Mesodermal cell (in vitro differentiated cells): ENCODE data around the gene FAM83D.
"Not testable (repeated sequence)": the region's sequence is repeated elsewhere in the genome, so short reads cannot be mapped to it uniquely, and the experiment has no call there.

Experiments used
- H3K27ac ChIP-seq: 2 replicates; pipeline ENCODE4 v1.7.0; 2013; ENCODE audit warnings: mild to moderate bottlenecking, low read depth, low read length, moderate library complexity; ENCODE audit not compliant: severe bottlenecking
- H3K36me3 ChIP-seq: 2 replicates; pipeline ENCODE4 v1.7.1; 2013; ENCODE audit warnings: mild to moderate bottlenecking, low read length, moderate library complexity; ENCODE audit not compliant: control insufficient read depth, insufficient read depth
- H3K4me1 ChIP-seq: one replicate; pipeline ENCODE4 v1.7.1; 2013; ENCODE audit warnings: mild to moderate bottlenecking, low read length; ENCODE audit not compliant: insufficient read depth, control insufficient read depth, poor library complexity, severe bottlenecking
- H3K4me3 ChIP-seq: 2 replicates; pipeline ENCODE4 v1.7.0; 2013; ENCODE audit warnings: low read length, control low read depth, mild to moderate bottlenecking; ENCODE audit not compliant: insufficient read depth, poor library complexity, severe bottlenecking; ENCODE audit errors: extremely low read depth
- H3K9me3 ChIP-seq: 2 replicates; pipeline ENCODE4 v1.7.1; 2013; ENCODE audit warnings: mild to moderate bottlenecking, low read length, moderate library complexity; ENCODE audit not compliant: control insufficient read depth
- WGBS, 2 experiments: methylation state at CpG; one replicate each; pipeline ENCODE4 v1.1.5; 2013; ENCODE audit warnings: missing lambda C conversion rate in 2 of 2; ENCODE audit not compliant: insufficient coverage in 2 of 2; 5-methylcytosine and 5-hydroxymethylcytosine counted together

FAM83D gene

GRCh38 chr20:38986663-38987062 lies 60.4 kb downstream of the FAM83D start:
- Histone ChIP-seq H3K4me3 (no peak overlapping the region), H3K4me1 (peaks cover 24% of the 10 kb centered on the region), H3K9me3 (no peaks in the 10 kb centered on the region), H3K36me3 (peaks cover 50% of the 10 kb centered on the region), H3K27ac (no peak overlapping the region)
- WGBS, 2 experiments: 89 to 92% methylated on average over 2 of the region's 2 CpGs

GRCh38 chr20:38987777-38988176 lies 61.6 kb downstream of the FAM83D start:
- Histone ChIP-seq H3K4me1 (peaks cover 16% of the 10 kb centered on the region), H3K36me3 (peaks cover 51% of the 10 kb centered on the region), H3K4me3 (no peak overlapping the region), H3K9me3 (no peaks in the 10 kb centered on the region), H3K27ac (no peak overlapping the region)
- 77 to 79% methylated on average over 3 to 4 of the region's 4 CpGs for WGBS, 2 experiments

GRCh38 chr20:38990728-38991127 lies 64.5 kb downstream of the FAM83D start:
- WGBS, 2 experiments: no CpG with 5 or more reads among the region's 1 CpG
- H3K36me3 ChIP-seq: peaks cover 61% of the 10 kb centered on the region
- peaks cover under 1% of the 10 kb centered on the region for H3K4me1 ChIP-seq
- H3K9me3 ChIP-seq: no peaks in the 10 kb centered on the region
- H3K27ac ChIP-seq: no peak overlapping the region
- H3K4me3 ChIP-seq: no peak overlapping the region

GRCh38 chr20:38991814-38992704 lies 65.8 kb downstream of the FAM83D start:
- H3K36me3 ChIP-seq: peaks cover 64% of the 10 kb centered on the region
- H3K4me1 ChIP-seq: no peaks in the 10 kb centered on the region
- WGBS, 2 experiments: 68% methylated on average over 3 of the region's 5 CpGs; no CpG with 5 or more reads in 1 of the 2 experiments
- H3K4me3 ChIP-seq: no peak overlapping the region
- H3K27ac ChIP-seq: no peak overlapping the region
- H3K9me3 ChIP-seq: no peaks in the 10 kb centered on the region

GRCh38 chr20:38995536-38996044 lies 69.4 kb downstream of the FAM83D start:
- Histone ChIP-seq H3K27ac (no peak overlapping the region), H3K4me1 (peaks cover 6% of the 10 kb centered on the region), H3K4me3 (no peak overlapping the region), H3K9me3 (no peaks in the 10 kb centered on the region), H3K36me3 (peaks cover 43% of the 10 kb centered on the region)
- 89 to 100% methylated on average over 1 to 2 of the region's 3 CpGs for WGBS, 2 experiments

GRCh38 chr20:38996866-38997265 lies 70.6 kb downstream of the FAM83D start:
- not testable (repeated sequence) for H3K27ac ChIP-seq, H3K9me3 ChIP-seq, H3K4me1 ChIP-seq, H3K4me3 ChIP-seq
- peaks cover 43% of the 10 kb centered on the region for H3K36me3 ChIP-seq
- 100% methylated on average over 1 of the region's 1 CpG; no CpG with 5 or more reads in 1 of the 2 experiments for WGBS, 2 experiments

GRCh38 chr20:38997622-38998021 lies 71.4 kb downstream of the FAM83D start:
- Histone ChIP-seq H3K9me3 (no peaks in the 10 kb centered on the region), H3K4me1 (peaks cover 6% of the 10 kb centered on the region), H3K4me3 (no peak overlapping the region), H3K27ac (no peak overlapping the region), H3K36me3 (peaks cover 51% of the 10 kb centered on the region)
- whole genome bisulfite sequencing, 2 experiments: 89 to 90% methylated on average over 4 to 8 of the region's 8 CpGs

GRCh38 chr20:38999217-38999616 lies 73.0 kb downstream of the FAM83D start:
- Histone ChIP-seq H3K27ac (no peak overlapping the region), H3K36me3 (peaks cover 62% of the 10 kb centered on the region), H3K9me3 (no peaks in the 10 kb centered on the region), H3K4me3 (no peak overlapping the region), H3K4me1 (peaks cover 6% of the 10 kb centered on the region)
- WGBS, 2 experiments: 93 to 96% methylated on average over 3 of the region's 3 CpGs

- Histone ChIP-seq H3K9me3 (no peaks in the 10 kb centered on the region), H3K4me1 (peaks cover 6% of the 10 kb centered on the region), H3K27ac (no peak overlapping the region), H3K4me3 (no peak overlapping the region), H3K36me3 (peaks cover 64% of the 10 kb centered on the region)
- 90 to 93% methylated on average over 4 to 5 of the region's 6 CpGs for WGBS, 2 experiments
These were observed 74.0 kb downstream of the FAM83D start for GRCh38 chr20:38999965-39000910.
